Loucy (cell line): ENCODE data around the gene TMEM168.

ENCODE experiments used
- H2AFZ ChIP-seq: fragments of 200-600 bp; sonication (generic); 2 replicates; pipeline ENCODE4 v1.6.0; 2016; ENCODE audit warnings: antibody characterized with exemption, mild to moderate bottlenecking, low read length, moderate library complexity
- H3F3A ChIP-seq: fragments of 200-600 bp; 2 replicates; pipeline ENCODE4 v1.6.0; 2016; ENCODE audit warnings: antibody characterized with exemption, low read depth, mild to moderate bottlenecking
- H3K27me3 ChIP-seq: fragments of 200-600 bp; sonication (generic); 2 replicates; pipeline ENCODE4 v1.6.1; 2014; ENCODE audit warnings: low read length, mild to moderate bottlenecking; ENCODE audit not compliant: insufficient read depth, poor library complexity, severe bottlenecking
- H3K36me3 ChIP-seq: fragments of 200-600 bp; sonication (generic); 2 replicates; pipeline ENCODE4 v1.6.1; 2016; ENCODE audit warnings: low read length; ENCODE audit not compliant: insufficient read depth
- H3K4me1 ChIP-seq: fragments of 200-600 bp; sonication (generic); 2 replicates; pipeline ENCODE4 v1.5.1; 2014; ENCODE audit warnings: low read length, mild to moderate bottlenecking; ENCODE audit not compliant: insufficient read depth, poor library complexity, severe bottlenecking
- H3K4me2 ChIP-seq: fragments of 200-600 bp; sonication (generic); 2 replicates; pipeline ENCODE4 v1.6.0; 2014; ENCODE audit warnings: antibody characterized with exemption, low read length, low read depth, mild to moderate bottlenecking; ENCODE audit not compliant: poor library complexity, severe bottlenecking
- H3K4me3 ChIP-seq: fragments of 200-600 bp; sonication (generic); 2 replicates; pipeline ENCODE4 v1.5.1; 2014; ENCODE audit warnings: low read length, mild to moderate bottlenecking, mixed read lengths; ENCODE audit not compliant: poor library complexity, severe bottlenecking
- H3K79me2 ChIP-seq: fragments of 200-600 bp; sonication (generic); 2 replicates; pipeline ENCODE4 v1.6.1; 2014; ENCODE audit warnings: low read length; ENCODE audit not compliant: insufficient read depth
- H3K9ac ChIP-seq: fragments of 200-600 bp; sonication (generic); 2 replicates; pipeline ENCODE4 v1.6.0; 2014; ENCODE audit warnings: mild to moderate bottlenecking, low read depth, low read length, moderate library complexity; ENCODE audit not compliant: poor library complexity, severe bottlenecking
- H3K9me2 ChIP-seq: fragments of 200-600 bp; sonication (generic); replicated peaks from 2 replicates; pipeline ENCODE4 v1.6.1; 2016; ENCODE audit warnings: low read depth, low read length, mixed read lengths
- H3K9me3 ChIP-seq: fragments of 200-600 bp; sonication (generic); 2 replicates; pipeline ENCODE4 v1.6.1; 2014; ENCODE audit warnings: mild to moderate bottlenecking, antibody characterized with exemption, low read length, low read depth; ENCODE audit not compliant: insufficient read depth
- H4K20me1 ChIP-seq: fragments of 200-600 bp; sonication (generic); 2 replicates; pipeline ENCODE4 v1.6.0; 2014; ENCODE audit warnings: antibody characterized with exemption, low read length, mild to moderate bottlenecking; ENCODE audit not compliant: insufficient read depth, poor library complexity, severe bottlenecking
- CTCF ChIP-seq: fragments of 200-600 bp; sonication (generic); conservative IDR thresholded peaks from 2 replicates; pipeline ENCODE4 v1.5.1; 2014; ENCODE audit warnings: mild to moderate bottlenecking, antibody characterized with exemption, low read length
- EZH2phosphoT487 ChIP-seq: fragments of 200-600 bp; IDR thresholded peaks from 2 replicates; pipeline ENCODE4 v1.6.1; 2018; ENCODE audit warnings: antibody characterized with exemption, mild to moderate bottlenecking, moderate library complexity, borderline replicate concordance

TMEM168 gene

GRCh38 chr7:112753298-112753697 is 36.9 kb downstream of the TMEM168 start:
- Histone ChIP-seq H2AFZ (no peak overlapping the region), H3K4me1 (no peaks in the 10 kb centered on the region), H3K79me2 (no peaks in the 10 kb centered on the region), H3K9ac (no peak overlapping the region), H3K4me2 (no peak overlapping the region), H3K4me3 (no peak overlapping the region), H3F3A (no peaks in the 10 kb centered on the region), H4K20me1 (no peaks in the 10 kb centered on the region), H3K36me3 (no peaks in the 10 kb centered on the region), H3K27me3 (no peaks in the 10 kb centered on the region), H3K9me2 (no peaks in the 10 kb centered on the region), H3K9me3 (no peaks in the 10 kb centered on the region)
- TF ChIP-seq CTCF (no peak), EZH2phosphoT487 (no peak)

GRCh38 chr7:112752576-112752975 is 37.6 kb downstream of the TMEM168 start:
- Histone ChIP-seq H2AFZ (no peak overlapping the region), H3K4me1 (no peaks in the 10 kb centered on the region), H3K27me3 (no peaks in the 10 kb centered on the region), H4K20me1 (no peaks in the 10 kb centered on the region), H3K79me2 (no peaks in the 10 kb centered on the region), H3K4me3 (no peak overlapping the region), H3F3A (no peaks in the 10 kb centered on the region), H3K36me3 (no peaks in the 10 kb centered on the region), H3K9me2 (no peaks in the 10 kb centered on the region), H3K4me2 (no peak overlapping the region), H3K9me3 (no peaks in the 10 kb centered on the region), H3K9ac (no peak overlapping the region)
- TF ChIP-seq EZH2phosphoT487 (no peak), CTCF (no peak)

- H3K4me2 ChIP-seq: no peak overlapping the region
- H3F3A ChIP-seq: no peaks in the 10 kb centered on the region
- H3K79me2 ChIP-seq: no peaks in the 10 kb centered on the region
- H3K4me1 ChIP-seq: no peaks in the 10 kb centered on the region
- no peak overlapping the region for H3K4me3 ChIP-seq
- no peak overlapping the region for H2AFZ ChIP-seq
- H4K20me1 ChIP-seq: no peaks in the 10 kb centered on the region
- no peak overlapping the region for H3K9ac ChIP-seq
- TF ChIP-seq CTCF (peak; percentile 45), EZH2phosphoT487 (no peak)
- no peaks in the 10 kb centered on the region for H3K36me3 ChIP-seq
- H3K9me2 ChIP-seq: no peaks in the 10 kb centered on the region
- H3K9me3 ChIP-seq: no peaks in the 10 kb centered on the region
- H3K27me3 ChIP-seq: no peaks in the 10 kb centered on the region
Observed at GRCh38 chr7:112749775-112750174, 40.4 kb downstream of the TMEM168 start.
